ENCODE measurements around the gene SBF2.

DNA sequence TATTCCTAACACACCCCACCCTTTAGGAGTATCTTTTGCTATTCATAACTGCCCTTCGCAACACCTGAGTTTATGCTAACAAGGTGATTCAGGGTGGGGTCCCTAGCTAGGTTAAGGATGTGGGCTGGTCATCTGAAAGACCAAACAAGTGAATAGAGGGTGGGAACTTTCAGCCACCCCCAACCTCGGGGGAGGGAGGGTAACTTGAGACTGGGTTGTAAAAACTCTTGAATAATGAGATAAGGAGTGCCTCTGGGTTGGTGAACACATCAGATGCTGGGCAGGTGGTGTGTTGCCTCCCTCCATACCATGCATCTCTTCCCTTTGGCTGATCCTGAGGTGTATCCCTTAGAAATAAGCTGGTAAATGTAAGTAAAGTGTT, 518.6 kb downstream of the SBF2 start:
- TF ChIP-seq, protein P1, sequence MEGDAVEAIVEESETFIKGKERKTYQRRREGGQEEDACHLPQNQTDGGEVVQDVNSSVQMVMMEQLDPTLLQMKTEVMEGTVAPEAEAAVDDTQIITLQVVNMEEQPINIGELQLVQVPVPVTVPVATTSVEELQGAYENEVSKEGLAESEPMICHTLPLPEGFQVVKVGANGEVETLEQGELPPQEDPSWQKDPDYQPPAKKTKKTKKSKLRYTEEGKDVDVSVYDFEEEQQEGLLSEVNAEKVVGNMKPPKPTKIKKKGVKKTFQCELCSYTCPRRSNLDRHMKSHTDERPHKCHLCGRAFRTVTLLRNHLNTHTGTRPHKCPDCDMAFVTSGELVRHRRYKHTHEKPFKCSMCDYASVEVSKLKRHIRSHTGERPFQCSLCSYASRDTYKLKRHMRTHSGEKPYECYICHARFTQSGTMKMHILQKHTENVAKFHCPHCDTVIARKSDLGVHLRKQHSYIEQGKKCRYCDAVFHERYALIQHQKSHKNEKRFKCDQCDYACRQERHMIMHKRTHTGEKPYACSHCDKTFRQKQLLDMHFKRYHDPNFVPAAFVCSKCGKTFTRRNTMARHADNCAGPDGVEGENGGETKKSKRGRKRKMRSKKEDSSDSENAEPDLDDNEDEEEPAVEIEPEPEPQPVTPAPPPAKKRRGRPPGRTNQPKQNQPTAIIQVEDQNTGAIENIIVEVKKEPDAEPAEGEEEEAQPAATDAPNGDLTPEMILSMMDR (IDR thresholded peaks at IDR 0.05): no peak
- no peak for TF ChIP-seq EP300 (IDR thresholded peaks at IDR 0.05)

Data from gastroesophageal sphincter (tissue), 3 donors.